Duodenal mucosa (tissue), 2 donors: ENCODE data around the gene DOCK10.

Source experiments
- H3K27ac ChIP-seq: one replicate; pipeline ENCODE4 v1.7.0; 2013; ENCODE audit warnings: low read depth, low read length
- H3K27me3 ChIP-seq, 2 donors: one replicate each; pipeline ENCODE4 v1.7.0; 2013; ENCODE audit warnings: low read length in 2 of 2, control low read depth in 1 of 2; ENCODE audit not compliant: insufficient read depth in 2 of 2, control insufficient read depth in 1 of 2
- H3K36me3 ChIP-seq, 2 donors: one replicate each; pipeline ENCODE4 v1.7.0; 2013; ENCODE audit warnings: low read length in 2 of 2, control low read depth in 1 of 2; ENCODE audit not compliant: insufficient read depth in 2 of 2, control insufficient read depth in 1 of 2
- H3K4me1 ChIP-seq, 2 donors: one replicate each; pipeline ENCODE4 v1.7.0; 2013; ENCODE audit warnings: low read length in 2 of 2, control low read depth in 1 of 2; ENCODE audit not compliant: insufficient read depth in 2 of 2, control insufficient read depth in 1 of 2
- H3K4me3 ChIP-seq, 2 donors: one replicate each; pipeline ENCODE4 v1.7.0; 2013; ENCODE audit warnings: low read length in 2 of 2, low read depth in 1 of 2
- H3K9ac ChIP-seq, 2 donors: one replicate each; pipeline ENCODE4 v1.7.0; 2013; ENCODE audit warnings: low read length in 2 of 2, low read depth in 1 of 2
- H3K9me3 ChIP-seq, 2 donors: one replicate each; pipeline ENCODE4 v1.7.0; 2013; ENCODE audit warnings: low read length in 2 of 2, control low read depth in 1 of 2; ENCODE audit not compliant: control insufficient read depth in 1 of 2

Gene DOCK10

DNA sequence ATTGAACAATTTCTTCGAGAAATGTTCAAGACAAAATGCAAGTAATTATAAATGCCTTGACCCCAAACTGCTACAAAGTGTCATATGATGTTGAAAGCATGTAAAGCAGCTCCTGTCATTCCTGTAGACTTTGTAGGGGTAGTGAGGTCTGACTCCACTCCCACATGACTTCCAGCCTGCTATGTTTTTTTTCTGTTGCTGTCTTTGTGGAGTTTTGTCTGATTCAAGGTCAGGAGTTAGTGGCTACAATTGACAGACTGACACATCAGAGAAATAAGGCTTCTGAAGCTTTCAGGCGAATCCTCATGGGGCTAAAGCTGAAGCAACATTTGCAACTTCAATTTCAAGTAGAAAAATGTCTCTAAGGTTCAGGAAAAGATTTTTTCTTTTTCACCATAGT is 262.2 kb downstream of the DOCK10 start:
- no peaks in the 10 kb centered on the region for H3K9me3 ChIP-seq
- no peaks in the 10 kb centered on the region for H3K27me3 ChIP-seq
- H3K4me3 ChIP-seq = no peak overlapping the region
- peaks cover 0 to 17% of the 10 kb centered on the region in 2 donors for H3K36me3 ChIP-seq
- H3K27ac ChIP-seq = no peak overlapping the region
- no peak overlapping the region for H3K9ac ChIP-seq
- H3K4me1 ChIP-seq = peaks cover 15 to 22% of the 10 kb centered on the region in 2 donors

DNA sequence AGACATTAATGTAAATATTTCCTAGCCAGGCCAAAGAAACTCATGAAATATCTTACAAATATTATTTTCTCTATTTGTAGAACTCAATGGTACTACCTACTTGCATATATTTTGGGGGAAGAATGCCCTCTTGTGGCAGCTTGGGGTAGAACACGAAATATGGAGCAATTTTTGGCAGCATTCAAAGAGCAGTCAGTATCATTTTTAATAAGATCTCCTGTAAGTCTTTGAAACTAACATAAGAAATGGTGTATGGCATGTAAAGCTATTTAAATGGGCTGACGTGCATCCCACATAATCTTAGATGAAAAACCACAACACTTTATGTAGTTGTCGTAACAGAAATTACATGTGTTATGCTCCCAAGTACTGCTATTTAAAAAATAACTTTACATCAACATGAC is 263.8 kb downstream of the DOCK10 start:
- no peaks in the 10 kb centered on the region for H3K9me3 ChIP-seq
- H3K27me3 ChIP-seq = no peaks in the 10 kb centered on the region
- no peak overlapping the region for H3K27ac ChIP-seq
- H3K36me3 ChIP-seq = peaks cover 0 to 22% of the 10 kb centered on the region in 2 donors
- H3K4me1 ChIP-seq = peaks cover 15 to 22% of the 10 kb centered on the region in 2 donors
- no peak overlapping the region for H3K4me3 ChIP-seq
- H3K9ac ChIP-seq = no peak overlapping the region

DNA sequence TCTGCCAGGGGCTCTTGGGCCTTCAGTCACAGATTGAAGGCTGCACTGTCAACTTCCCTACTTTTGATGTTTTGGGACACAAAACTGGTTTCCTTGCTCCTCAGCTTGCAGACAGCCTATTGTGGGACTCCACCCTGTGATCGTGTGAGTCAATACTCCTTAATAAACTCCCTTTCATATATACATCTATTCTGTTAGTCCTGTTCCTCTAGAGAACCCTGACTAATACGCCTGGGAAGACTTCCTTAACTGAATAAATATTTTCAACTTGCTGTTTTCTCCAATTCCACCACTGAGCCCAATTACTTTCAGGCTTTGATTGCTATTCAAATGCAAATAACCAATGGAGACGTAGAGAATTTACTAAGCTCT is 264.7 kb downstream of the DOCK10 start:
- Histone ChIP-seq H3K4me3 (peak overlapping the region in 1 of 2 donors; percentile 9), H3K36me3 (peaks cover 0 to 28% of the 10 kb centered on the region in 2 donors), H3K27ac (no peak overlapping the region), H3K9ac (no peak overlapping the region), H3K9me3 (no peaks in the 10 kb centered on the region), H3K27me3 (no peaks in the 10 kb centered on the region), H3K4me1 (peaks cover 15 to 22% of the 10 kb centered on the region in 2 donors)

DNA sequence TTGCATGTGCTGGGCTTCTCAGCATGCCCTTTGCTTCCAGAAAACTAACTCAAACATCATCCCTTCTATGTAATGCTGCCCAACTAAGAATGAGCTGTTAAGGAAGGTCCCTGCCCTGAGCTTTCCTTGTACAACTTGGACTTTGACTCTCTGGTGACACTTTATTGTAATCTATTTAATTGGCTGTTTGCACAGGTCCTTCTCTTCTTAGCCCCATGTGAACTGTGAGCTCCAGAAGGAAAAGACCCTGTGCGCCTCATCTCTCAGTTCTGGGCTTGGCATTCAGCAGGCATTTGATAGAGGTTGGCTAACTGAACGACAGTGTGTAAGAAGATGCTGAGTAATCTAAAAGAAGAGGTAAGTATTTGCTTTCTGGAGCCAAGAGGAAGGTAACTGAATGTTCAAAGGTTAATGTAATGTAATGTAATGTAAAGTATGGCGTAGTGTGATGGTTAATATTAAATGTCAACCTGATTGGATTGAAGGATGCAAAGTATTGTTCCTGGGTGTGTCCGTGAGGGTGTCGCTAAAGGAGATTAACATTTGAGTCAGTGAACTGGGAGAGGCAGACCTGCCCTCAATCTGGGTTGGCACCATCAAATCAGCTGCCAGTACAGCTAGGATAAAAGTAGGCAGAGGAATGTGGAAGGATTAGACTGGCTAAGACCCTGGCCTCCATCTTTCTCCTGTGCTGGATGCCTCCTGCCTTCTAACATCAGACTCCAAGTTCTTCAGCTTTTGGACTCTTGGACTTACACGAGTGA is 265.3 kb downstream of the DOCK10 start:
- peaks cover 15 to 22% of the 10 kb centered on the region in 2 donors for H3K4me1 ChIP-seq
- H3K4me3 ChIP-seq = no peak overlapping the region
- H3K36me3 ChIP-seq = peaks cover 0 to 29% of the 10 kb centered on the region in 2 donors
- no peak overlapping the region for H3K27ac ChIP-seq
- no peak overlapping the region for H3K9ac ChIP-seq
- no peaks in the 10 kb centered on the region for H3K9me3 ChIP-seq
- no peaks in the 10 kb centered on the region for H3K27me3 ChIP-seq

DNA sequence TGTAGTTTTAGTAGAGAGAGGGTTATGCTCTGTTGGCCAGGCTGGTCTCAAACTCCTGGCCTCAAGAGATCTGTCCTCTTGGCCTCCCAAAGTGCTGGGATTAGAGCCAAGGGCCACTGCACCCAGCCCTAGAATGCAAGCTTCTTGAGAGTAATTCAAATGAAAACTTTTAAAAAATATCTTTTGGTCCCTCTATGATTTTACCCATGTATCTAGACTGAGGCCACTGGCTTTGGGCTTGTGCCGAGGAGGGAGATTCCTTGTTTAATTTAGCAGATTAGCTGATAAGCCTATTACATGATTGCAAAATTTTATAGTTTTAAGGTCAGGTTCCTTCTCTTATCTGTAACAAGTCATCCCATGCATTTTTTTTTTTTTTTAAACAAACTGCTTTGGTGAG is 266.6 kb downstream of the DOCK10 start:
- no peak overlapping the region for H3K4me3 ChIP-seq
- H3K4me1 ChIP-seq = peaks cover 15 to 22% of the 10 kb centered on the region in 2 donors
- H3K9me3 ChIP-seq = no peaks in the 10 kb centered on the region
- no peak overlapping the region for H3K9ac ChIP-seq
- peaks cover 0 to 30% of the 10 kb centered on the region in 2 donors for H3K36me3 ChIP-seq
- H3K27ac ChIP-seq = no peak overlapping the region
- no peaks in the 10 kb centered on the region for H3K27me3 ChIP-seq

DNA sequence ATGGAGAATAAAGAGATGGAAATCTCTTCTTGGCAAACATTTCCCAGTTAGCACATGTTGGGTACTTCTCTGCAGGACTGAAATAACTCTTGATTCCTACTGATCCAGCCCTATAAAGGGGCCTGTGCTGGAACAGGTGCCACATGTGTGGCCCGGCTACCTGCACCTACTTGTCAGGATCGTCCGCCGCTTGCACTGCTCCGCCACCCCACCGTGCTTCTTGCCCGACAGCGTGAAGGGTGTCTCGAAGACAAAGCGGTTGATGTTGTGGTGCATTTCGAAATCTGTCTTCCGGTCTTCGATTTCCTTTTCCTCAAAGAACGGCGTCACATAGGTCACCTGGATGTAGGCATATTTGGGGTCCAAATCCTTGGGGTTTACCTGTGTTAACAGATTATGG is 267.5 kb downstream of the DOCK10 start:
- Histone ChIP-seq H3K27ac (no peak overlapping the region), H3K36me3 (peaks cover 4 to 39% of the 10 kb centered on the region in 2 donors), H3K9me3 (no peaks in the 10 kb centered on the region), H3K27me3 (no peaks in the 10 kb centered on the region), H3K4me1 (peaks cover 15 to 22% of the 10 kb centered on the region in 2 donors), H3K4me3 (no peak overlapping the region), H3K9ac (no peak overlapping the region)

DNA sequence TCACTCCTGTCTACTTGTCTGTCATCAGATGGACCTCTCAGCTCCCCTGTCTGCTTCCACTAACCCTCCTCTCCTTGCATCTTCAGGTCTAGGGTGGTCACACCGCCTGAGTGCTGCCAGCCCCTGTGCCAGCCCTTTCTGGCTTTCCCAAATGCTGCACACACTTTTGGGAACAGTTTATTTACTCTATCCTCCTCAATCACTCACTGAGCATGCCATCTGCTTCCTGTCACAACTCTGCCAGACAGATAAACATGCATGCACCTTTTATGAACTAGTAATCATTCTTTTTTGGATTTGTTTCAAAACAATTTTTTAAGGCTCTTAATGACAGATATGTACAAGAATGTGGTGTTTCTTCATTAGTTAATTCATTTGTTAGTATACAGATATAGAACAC is 269.8 kb downstream of the DOCK10 start:
- Histone ChIP-seq H3K36me3 (peaks cover 4 to 45% of the 10 kb centered on the region in 2 donors), H3K9me3 (no peaks in the 10 kb centered on the region), H3K27me3 (no peaks in the 10 kb centered on the region), H3K4me3 (no peak overlapping the region), H3K4me1 (peaks cover 12 to 16% of the 10 kb centered on the region in 2 donors), H3K27ac (no peak overlapping the region), H3K9ac (no peak overlapping the region)

DNA sequence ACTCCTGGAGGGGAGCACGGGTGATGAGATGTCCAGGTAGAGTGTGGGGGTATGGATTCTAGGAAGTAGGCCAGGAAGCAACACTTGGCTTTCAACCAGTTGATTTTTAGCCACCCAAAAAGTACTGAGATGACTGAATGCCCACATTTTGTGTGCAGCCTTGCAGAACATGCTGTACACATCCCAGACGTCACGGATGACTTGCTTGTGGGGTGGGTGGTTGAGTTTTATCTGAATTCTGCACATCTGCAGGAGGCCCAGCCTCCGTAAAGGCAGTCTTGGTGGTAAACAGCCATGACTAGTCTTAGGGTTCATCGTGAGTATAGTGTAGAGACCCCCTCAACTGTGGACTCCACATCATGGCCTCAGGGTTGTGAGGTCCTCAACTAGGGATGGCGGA is 272.8 kb downstream of the DOCK10 start:
- Histone ChIP-seq H3K27ac (no peak overlapping the region), H3K27me3 (no peaks in the 10 kb centered on the region), H3K36me3 (peaks cover 4 to 32% of the 10 kb centered on the region in 2 donors), H3K9me3 (no peaks in the 10 kb centered on the region), H3K4me3 (no peak overlapping the region), H3K9ac (no peak overlapping the region), H3K4me1 (no peaks in the 10 kb centered on the region)

DNA sequence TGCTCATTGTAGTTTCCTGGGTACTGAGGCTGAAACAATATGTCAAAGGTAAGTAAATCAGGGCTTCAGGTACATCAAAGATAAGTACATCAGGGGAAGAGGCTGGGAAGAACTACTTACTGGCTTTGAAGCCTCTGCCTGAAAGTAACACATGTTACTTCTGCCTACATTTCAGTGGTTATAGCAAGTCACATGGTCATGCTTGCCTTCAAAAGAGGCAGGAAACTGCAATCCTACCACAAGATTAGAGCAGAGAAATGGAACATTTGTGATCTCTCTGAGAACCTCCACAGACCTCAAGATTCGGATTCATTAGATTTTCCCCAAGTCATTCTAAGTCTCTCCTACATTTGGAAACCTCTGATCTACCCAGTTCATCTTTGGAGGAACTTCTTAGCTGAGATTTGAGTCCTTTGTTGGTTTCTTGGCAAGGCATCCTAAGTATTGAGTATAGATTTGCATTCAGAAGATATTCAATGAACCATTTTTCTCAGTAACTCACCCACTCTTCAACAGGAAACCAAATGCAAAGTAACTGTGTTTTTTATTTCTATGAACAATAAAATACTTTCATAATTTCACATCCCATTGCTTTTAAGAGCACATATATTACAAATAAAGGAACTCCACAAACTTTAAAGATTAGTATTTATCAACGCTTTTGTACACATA is 277.6 kb downstream of the DOCK10 start:
- Histone ChIP-seq H3K4me1 (no peaks in the 10 kb centered on the region), H3K36me3 (peaks cover 0 to 8% of the 10 kb centered on the region in 2 donors), H3K27ac (no peak overlapping the region), H3K9me3 (no peaks in the 10 kb centered on the region), H3K9ac (no peak overlapping the region), H3K27me3 (no peaks in the 10 kb centered on the region), H3K4me3 (no peak overlapping the region)

DNA sequence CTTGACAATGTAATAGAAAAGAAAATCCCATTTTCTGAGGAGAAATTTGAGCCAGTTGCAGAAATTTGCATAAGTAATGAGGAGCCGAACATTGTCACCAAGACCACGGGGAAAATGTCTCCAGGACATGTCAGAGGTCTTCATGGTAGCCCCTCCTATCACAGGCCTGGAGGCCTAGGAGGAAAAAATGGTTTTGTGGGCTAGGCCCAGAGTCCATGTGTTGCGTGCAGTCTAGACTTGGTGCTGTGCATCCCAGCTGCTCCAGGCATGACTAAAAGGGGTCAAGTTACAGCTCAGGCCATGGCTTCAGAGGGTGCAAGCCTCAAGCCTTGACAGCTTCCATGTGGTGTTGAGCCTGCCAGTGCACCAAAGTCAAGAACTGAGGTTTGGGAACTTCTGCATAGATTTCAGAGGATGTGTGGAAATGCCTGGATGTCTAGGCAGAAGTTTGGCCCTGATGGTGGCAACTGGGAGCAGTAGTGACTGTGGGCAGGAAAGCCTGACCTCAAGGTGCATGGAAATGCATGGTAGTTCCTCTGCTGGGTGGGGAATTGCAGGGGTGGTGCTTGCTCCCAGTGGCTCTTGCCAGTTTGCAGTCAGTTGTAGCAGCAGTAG is 284.2 kb downstream of the DOCK10 start:
- Histone ChIP-seq H3K9me3 (peaks cover 8 to 9% of the 10 kb centered on the region in 2 donors), H3K27ac (no peak overlapping the region), H3K4me1 (no peaks in the 10 kb centered on the region), H3K4me3 (no peak overlapping the region), H3K36me3 (peaks cover 0 to 6% of the 10 kb centered on the region in 2 donors), H3K9ac (no peak overlapping the region), H3K27me3 (no peaks in the 10 kb centered on the region)
